ENCODE data around the gene AFP.
"Not testable (repeated sequence)": the region's sequence is repeated elsewhere in the genome, so short reads cannot be mapped to it uniquely, and the experiment has no call there.

The AFP gene

DNA sequence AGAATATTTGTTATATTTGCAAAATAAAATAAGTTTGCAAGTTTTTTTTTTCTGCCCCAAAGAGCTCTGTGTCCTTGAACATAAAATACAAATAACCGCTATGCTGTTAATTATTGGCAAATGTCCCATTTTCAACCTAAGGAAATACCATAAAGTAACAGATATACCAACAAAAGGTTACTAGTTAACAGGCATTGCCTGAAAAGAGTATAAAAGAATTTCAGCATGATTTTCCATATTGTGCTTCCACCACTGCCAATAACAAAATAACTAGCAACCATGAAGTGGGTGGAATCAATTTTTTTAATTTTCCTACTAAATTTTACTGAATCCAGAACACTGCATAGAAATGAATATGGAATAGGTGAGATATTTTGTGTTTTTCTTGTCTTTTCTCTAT lies at the start of gene AFP:
Gene AFP, plus strand, starts transcription at position 238 of the 400 bp plus-strand sequence. Its CDS starts 42 bp downstream, at position 280.
- no peak within 1 kb of the TSS for H3K4me3 ChIP-seq (ENCODE audit: low read depth, low read length)

DNA sequence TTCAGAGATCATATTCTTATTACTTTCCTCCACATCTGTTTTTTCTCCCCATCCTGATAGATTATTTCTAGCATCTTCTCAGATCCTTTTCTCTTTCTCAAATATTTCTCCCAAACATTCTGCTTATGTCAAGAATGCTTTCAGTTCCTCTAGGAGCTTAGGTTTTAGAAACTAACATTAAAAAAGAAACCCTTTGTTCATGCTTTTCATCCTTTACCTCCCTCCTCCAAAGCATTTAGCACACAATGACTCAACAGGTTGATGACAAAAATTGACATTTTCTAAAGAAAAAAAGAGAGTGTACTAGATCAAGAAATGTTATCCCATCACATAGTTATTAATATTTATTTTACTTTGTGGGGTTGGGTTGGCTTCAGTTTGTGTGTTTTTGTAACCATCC lies 48.5 kb upstream of the AFP start:
- H3K4me3 ChIP-seq (ENCODE audit: low read depth, low read length) = no peak overlapping the region

DNA sequence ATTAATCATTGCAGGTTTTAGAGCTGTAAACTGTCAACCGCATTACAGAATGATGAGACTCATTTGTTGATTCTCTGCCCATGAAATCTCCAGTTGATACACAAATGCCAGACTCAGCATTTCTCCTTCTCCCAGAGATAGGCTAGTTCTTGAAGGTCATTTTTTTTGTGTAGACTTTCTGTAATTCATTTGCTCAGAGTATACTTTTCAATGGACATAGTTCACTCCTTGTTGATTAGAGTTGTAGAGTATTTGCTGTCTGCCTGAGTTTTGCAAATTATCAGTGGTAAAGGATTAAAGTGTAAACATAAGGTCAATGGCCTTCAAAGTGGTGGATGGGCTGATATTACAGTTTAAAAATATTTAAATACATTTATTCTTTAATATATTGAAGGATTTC lies 47.1 kb upstream of the AFP start:
- no peak overlapping the region for H3K4me3 ChIP-seq (ENCODE audit: low read depth, low read length)

DNA sequence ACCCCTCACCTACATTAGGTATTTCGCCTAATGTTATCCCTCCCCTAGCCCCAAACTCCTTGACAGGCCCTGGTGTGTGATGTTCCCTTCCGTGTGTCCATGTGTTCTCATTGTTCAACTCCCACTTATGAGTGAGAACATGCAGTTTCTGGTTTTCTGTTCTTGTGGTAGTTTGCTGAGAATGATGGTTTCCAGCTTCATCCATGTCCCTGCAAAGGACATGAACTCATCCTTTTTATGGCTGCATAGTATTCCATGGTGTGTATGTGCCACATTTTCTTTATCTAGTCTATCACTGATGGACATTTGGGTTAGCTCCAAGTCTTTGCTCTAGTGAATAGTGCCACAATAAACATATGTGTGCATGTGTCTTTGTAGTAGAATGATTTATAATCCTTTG lies 46.4 kb upstream of the AFP start:
- not testable (repeated sequence) for H3K4me3 ChIP-seq (ENCODE audit: low read depth, low read length)

DNA sequence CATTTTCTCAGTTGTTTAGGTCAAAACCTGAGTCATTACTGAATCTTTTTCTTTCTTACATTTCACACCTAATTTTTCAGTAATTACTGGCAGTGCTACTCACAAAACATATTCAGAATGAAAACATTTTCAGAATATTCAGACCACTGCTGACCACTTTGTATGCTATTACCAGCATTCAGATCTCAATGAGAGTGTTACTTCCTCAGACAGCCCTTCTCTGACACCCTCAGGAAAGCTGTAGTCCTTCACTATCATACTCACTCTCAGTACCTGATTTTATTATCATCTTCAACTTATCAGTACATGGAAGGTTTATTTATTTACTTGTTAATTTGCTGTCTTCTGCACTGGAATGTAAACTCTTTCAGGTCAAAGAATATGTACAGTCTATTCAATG lies 44.2 kb upstream of the AFP start:
- H3K4me3 ChIP-seq (ENCODE audit: low read depth, low read length) = no peak overlapping the region

DNA sequence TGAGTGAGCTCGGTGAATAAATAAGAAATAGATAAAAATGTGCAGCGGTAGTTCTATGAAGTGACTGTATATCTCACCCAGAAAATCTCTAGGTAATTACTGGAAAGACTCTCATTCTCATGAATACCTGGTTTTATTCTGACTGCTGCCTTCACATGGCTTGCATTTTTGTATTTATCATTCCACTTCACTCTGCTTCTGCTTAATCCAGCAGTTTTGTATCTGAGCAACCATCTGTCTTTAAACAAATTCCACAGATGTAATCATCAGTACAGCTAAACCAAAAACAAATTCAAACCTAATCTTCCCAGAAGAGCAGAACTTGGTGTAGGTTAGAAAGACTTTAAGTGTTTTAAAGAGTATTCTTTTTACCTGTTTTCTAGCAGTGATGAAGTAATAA lies 43.1 kb upstream of the AFP start:
- H3K4me3 ChIP-seq (ENCODE audit: low read depth, low read length) = no peak overlapping the region

DNA sequence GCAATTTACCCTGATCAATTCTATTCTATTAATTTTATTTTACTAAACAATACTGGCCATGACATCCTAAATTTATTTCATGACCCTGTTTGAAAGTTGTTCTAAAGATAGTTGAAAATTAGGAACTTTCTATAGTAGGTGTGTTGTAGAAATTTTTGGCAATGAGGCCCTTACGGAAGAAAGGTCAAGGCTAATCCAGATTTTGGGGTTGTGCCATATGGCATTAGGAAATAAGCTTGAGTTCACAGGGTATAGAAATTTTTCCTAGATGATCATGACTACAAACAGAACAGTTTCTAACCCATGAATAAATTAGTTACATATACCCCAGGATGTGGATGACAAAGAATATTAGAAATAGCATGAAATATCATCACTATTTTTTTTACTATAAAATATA lies 39.7 kb upstream of the AFP start:
- no peak overlapping the region for H3K4me3 ChIP-seq (ENCODE audit: low read depth, low read length)

DNA sequence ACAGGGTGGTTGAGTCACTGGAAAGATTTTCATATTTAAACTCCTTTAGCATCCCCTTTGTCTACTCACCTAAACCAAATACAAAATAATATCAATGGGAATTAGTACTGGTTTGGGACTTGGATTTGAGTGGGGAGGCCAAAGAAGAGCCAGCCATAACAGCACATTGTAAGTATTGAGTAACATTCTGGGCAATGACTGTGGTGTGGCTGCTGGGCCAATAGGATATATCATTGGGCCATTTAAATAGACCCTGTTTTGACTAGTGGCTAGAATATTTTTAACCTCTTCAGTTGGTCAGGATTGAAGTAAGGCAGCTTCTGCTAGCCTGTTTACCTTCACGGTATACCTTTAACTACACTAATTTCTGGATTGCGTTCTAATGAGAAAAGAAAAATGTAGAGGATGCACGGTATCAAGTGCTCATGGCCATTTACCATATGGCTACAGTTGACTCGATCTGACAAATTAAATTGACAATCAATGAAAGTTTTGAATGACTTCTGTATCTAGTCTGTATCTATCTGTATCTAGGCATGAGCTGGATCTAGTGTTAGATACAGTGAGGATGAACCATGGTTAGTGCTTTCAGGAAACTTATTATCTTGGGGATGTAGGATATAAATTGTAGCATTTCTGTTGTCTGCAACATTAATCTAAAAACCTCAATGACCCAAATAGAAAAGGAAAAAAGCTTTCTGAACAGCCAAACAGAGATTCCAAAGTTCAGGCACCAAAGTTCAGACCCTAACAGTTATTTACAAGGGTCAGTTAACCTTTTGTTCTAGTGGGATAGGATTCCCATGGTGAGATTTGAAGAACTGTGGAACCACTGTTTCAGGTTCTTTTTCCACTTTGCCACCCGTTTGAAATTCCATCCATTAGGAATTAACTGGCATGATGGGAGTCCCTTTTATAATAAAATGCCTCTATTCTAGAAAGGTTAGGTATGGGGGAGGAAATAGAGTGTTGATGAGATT lies 38.7 kb upstream of the AFP start:
- H3K4me3 ChIP-seq (ENCODE audit: low read depth, low read length) = no peak overlapping the region

DNA sequence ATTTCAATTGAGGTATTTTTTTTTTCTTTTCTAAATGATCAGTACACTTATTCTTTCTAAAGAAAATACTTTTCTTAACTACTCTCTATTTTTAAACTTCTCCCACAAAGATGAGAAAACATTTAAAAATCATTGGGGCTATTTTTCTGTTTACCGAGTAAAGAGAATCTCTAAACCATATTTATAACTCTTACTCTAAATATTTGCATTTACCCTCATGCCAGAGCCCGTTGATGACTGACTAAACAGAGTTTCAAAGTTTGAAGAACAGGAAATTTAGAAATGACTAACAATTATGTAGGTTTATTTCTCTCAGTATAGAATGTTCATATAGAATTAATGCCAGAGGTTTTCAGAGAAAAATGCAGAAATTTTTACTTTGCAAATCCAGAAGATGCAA lies 34.6 kb upstream of the AFP start:
- H3K4me3 ChIP-seq (ENCODE audit: low read depth, low read length) = no peak overlapping the region

DNA sequence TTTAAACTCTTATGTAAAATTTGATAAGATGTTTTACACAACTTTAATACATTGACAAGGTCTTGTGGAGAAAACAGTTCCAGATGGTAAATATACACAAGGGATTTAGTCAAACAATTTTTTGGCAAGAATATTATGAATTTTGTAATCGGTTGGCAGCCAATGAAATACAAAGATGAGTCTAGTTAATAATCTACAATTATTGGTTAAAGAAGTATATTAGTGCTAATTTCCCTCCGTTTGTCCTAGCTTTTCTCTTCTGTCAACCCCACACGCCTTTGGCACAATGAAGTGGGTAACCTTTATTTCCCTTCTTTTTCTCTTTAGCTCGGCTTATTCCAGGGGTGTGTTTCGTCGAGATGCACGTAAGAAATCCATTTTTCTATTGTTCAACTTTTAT lies 32.0 kb upstream of the AFP start, which contains the start of gene ALB:
Gene ALB, plus strand, starts transcription at position 246 of the 400 bp plus-strand sequence. Its CDS starts 41 bp downstream, at position 287.
- no peak within 1 kb of the TSS for H3K4me3 ChIP-seq (ENCODE audit: low read depth, low read length)

DNA sequence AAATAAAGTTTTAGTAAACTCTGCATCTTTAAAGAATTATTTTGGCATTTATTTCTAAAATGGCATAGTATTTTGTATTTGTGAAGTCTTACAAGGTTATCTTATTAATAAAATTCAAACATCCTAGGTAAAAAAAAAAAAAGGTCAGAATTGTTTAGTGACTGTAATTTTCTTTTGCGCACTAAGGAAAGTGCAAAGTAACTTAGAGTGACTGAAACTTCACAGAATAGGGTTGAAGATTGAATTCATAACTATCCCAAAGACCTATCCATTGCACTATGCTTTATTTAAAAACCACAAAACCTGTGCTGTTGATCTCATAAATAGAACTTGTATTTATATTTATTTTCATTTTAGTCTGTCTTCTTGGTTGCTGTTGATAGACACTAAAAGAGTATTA lies 31.6 kb upstream of the AFP start:
- H3K4me3 ChIP-seq (ENCODE audit: low read depth, low read length) = no peak overlapping the region

DNA sequence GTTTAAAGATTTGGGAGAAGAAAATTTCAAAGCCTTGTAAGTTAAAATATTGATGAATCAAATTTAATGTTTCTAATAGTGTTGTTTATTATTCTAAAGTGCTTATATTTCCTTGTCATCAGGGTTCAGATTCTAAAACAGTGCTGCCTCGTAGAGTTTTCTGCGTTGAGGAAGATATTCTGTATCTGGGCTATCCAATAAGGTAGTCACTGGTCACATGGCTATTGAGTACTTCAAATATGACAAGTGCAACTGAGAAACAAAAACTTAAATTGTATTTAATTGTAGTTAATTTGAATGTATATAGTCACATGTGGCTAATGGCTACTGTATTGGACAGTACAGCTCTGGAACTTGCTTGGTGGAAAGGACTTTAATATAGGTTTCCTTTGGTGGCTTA lies 30.9 kb upstream of the AFP start:
- no peak overlapping the region for H3K4me3 ChIP-seq (ENCODE audit: low read depth, low read length)

DNA sequence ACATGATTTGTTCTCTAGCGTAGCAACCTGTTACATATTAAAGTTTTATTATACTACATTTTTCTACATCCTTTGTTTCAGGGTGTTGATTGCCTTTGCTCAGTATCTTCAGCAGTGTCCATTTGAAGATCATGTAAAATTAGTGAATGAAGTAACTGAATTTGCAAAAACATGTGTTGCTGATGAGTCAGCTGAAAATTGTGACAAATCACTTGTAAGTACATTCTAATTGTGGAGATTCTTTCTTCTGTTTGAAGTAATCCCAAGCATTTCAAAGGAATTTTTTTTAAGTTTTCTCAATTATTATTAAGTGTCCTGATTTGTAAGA lies 29.5 kb upstream of the AFP start:
- H3K4me3 ChIP-seq (ENCODE audit: low read depth, low read length) = no peak overlapping the region

DNA sequence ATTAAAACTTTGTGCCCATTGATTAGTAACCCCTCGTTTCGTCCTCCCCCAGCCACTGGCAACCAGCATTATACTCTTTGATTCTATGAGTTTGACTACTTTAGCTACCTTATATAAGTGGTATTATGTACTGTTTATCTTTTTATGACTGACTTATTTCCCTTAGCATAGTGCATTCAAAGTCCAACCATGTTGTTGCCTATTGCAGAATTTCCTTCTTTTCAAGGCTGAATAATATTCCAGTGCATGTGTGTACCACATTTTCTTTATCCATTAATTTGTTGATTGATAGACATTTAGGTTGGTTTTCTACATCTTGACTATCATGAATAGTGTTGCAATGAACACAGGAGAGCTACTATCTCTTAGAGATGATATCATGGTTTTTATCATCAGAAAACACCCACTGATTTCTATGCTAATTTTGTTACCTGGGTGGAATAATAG lies 28.8 kb upstream of the AFP start:
- no peak overlapping the region for H3K4me3 ChIP-seq (ENCODE audit: low read depth, low read length)

DNA sequence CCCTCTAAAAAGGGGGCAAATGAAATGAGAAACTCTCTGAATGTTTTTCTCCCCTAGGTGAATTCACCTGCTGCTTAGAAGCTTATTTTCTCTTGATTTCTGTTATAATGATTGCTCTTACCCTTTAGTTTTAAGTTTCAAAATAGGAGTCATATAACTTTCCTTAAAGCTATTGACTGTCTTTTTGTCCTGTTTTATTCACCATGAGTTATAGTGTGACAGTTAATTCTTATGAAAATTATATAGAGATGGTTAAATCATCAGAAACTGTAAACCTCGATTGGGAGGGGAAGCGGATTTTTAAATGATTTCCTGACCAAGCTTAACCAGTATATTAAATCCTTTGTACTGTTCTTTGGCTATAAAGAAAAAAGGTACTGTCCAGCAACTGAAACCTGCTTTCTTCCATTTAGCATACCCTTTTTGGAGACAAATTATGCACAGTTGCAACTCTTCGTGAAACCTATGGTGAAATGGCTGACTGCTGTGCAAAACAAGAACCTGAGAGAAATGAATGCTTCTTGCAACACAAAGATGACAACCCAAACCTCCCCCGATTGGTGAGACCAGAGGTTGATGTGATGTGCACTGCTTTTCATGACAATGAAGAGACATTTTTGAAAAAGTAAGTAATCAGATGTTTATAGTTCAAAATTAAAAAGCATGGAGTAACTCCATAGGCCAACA lies 27.7 kb upstream of the AFP start:
- no peak overlapping the region for H3K4me3 ChIP-seq (ENCODE audit: low read depth, low read length)

DNA sequence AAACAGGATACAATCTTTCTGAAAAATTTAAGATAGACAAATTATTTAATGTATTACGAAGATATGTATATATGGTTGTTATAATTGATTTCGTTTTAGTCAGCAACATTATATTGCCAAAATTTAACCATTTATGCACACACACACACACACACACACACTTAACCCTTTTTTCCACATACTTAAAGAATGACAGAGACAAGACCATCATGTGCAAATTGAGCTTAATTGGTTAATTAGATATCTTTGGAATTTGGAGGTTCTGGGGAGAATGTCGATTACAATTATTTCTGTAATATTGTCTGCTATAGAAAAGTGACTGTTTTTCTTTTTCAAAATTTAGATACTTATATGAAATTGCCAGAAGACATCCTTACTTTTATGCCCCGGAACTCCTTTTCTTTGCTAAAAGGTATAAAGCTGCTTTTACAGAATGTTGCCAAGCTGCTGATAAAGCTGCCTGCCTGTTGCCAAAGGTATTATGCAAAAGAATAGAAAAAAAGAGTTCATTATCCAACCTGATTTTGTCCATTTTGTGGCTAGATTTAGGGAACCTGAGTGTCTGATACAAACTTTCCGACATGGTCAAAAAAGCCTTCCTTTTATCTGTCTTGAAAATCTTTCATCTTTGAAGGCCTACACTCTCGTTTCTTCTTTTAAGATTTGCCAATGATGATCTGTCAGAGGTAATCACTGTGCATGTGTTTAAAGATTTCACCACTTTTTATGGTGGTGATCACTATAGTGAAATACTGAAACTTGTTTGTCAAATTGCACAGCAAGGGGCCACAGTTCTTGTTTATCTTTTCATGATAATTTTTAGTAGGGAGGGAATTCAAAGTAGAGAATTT lies 26.8 kb upstream of the AFP start:
- no peak overlapping the region for H3K4me3 ChIP-seq (ENCODE audit: low read depth, low read length)

DNA sequence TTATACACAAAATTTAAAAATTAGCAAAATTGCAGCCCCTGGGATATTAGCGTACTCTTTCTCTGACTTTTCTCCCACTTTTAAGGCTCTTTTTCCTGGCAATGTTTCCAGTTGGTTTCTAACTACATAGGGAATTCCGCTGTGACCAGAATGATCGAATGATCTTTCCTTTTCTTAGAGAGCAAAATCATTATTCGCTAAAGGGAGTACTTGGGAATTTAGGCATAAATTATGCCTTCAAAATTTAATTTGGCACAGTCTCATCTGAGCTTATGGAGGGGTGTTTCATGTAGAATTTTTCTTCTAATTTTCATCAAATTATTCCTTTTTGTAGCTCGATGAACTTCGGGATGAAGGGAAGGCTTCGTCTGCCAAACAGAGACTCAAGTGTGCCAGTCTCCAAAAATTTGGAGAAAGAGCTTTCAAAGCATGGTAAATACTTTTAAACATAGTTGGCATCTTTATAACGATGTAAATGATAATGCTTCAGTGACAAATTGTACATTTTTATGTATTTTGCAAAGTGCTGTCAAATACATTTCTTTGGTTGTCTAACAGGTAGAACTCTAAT lies 26.0 kb upstream of the AFP start:
- no peak overlapping the region for H3K4me3 ChIP-seq (ENCODE audit: low read depth, low read length)

DNA sequence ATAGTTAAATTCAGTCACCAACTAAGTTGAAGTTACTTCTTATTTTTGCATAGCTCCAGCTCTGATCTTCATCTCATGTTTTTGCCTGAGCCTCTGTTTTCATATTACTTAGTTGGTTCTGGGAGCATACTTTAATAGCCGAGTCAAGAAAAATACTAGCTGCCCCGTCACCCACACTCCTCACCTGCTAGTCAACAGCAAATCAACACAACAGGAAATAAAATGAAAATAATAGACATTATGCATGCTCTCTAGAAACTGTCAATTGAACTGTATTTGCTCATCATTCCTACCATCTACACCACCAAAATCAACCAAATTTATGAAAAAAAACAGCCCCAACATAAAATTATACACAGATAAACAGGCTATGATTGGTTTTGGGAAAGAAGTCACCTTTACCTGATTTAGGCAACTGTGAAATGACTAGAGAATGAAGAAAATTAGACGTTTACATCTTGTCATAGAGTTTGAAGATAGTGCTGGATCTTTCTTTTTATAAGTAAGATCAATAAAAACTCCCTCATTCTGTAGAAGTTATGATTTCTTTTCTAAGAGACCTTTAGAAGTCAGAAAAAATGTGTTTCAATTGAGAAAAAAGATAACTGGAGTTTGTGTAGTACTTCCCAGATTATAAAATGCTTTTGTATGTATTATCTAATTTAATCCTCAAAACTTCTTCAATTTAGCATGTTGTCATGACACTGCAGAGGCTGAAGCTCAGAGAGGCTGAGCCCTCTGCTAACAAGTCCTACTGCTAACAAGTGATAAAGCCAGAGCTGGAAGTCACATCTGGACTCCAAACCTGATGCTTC lies 24.9 kb upstream of the AFP start:
- no peak overlapping the region for H3K4me3 ChIP-seq (ENCODE audit: low read depth, low read length)

DNA sequence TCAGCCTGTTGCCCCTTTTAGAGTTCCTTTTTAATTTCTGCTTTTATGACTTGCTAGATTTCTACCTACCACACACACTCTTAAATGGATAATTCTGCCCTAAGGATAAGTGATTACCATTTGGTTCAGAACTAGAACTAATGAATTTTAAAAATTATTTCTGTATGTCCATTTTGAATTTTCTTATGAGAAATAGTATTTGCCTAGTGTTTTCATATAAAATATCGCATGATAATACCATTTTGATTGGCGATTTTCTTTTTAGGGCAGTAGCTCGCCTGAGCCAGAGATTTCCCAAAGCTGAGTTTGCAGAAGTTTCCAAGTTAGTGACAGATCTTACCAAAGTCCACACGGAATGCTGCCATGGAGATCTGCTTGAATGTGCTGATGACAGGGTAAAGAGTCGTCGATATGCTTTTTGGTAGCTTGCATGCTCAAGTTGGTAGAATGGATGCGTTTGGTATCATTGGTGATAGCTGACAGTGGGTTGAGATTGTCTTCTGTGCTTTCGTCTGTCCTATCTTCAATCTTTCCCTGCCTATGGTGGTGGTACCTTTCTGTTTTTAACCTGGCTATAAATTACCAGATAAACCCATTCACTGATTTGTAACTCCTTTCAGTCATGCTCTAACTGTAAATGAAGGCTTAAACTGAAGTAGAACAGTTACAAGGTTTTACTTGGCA lies 24.1 kb upstream of the AFP start:
- H3K4me3 ChIP-seq (ENCODE audit: low read depth, low read length) = no peak overlapping the region

All from iPS-11a (cell line).